Measurements from ENCODE around the gene KCNK4.
"Not testable (repeated sequence)": the region's sequence is repeated elsewhere in the genome, so short reads cannot be mapped to it uniquely, and the experiment has no call there.

The KCNK4 gene

DNA sequence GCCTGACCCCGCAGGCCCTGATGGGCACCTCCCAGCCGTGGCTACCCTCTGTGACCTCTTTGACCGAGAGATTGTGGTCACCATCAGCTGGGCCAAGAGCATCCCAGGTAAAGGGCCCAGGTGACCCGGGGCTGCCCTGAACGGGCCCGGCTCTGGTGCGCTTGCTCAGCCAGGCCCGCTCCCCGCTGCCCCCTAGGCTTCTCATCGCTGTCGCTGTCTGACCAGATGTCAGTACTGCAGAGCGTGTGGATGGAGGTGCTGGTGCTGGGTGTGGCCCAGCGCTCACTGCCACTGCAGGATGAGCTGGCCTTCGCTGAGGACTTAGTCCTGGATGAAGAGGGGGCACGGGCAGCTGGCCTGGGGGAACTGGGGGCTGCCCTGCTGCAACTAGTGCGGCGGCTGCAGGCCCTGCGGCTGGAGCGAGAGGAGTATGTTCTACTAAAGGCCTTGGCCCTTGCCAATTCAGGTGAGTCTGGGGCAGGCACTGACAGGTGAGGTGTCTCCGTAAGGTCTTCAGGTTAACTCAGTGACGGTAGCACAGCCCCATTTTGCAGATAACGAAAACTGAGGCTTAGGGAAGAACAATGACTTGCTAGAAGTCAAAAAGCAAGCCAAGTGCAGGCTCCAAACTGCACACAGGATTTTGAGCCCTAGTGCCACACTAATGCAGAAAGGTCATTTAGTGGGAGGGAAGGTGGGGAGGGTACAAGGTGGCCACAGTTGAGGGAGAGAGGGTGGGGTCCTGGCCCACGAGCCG, 23.9 kb downstream of the KCNK4 start:
- peaks cover 57% of the 10 kb centered on the region for H3K36me3 ChIP-seq (ENCODE audit: control insufficient read depth, low read length)

DNA sequence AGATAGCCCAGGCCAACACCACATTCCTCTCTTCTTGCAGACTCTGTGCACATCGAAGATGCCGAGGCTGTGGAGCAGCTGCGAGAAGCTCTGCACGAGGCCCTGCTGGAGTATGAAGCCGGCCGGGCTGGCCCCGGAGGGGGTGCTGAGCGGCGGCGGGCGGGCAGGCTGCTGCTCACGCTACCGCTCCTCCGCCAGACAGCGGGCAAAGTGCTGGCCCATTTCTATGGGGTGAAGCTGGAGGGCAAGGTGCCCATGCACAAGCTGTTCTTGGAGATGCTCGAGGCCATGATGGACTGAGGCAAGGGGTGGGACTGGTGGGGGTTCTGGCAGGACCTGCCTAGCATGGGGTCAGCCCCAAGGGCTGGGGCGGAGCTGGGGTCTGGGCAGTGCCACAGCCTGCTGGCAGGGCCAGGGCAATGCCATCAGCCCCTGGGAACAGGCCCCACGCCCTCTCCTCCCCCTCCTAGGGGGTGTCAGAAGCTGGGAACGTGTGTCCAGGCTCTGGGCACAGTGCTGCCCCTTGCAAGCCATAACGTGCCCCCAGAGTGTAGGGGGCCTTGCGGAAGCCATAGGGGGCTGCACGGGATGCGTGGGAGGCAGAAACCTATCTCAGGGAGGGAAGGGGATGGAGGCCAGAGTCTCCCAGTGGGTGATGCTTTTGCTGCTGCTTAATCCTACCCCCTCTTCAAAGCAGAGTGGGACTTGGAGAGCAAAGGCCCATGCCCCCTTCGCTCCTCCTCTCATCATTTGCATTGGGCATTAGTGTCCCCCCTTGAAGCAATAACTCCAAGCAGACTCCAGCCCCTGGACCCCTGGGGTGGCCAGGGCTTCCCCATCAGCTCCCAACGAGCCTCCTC, 24.8 kb downstream of the KCNK4 start:
- H3K9me2 ChIP-seq (replicated peaks; ENCODE audit: control insufficient read depth, low read length); H3K27me3 ChIP-seq (ENCODE audit: control insufficient read depth, low read length); H3K9me3 ChIP-seq (ENCODE audit: control insufficient read depth, insufficient read depth, low read length); H4K20me1 ChIP-seq (ENCODE audit: control insufficient read depth, insufficient read depth, low read depth, low read length): not testable (repeated sequence)
- peaks cover 19% of the 10 kb centered on the region for H3F3A ChIP-seq (ENCODE audit: control insufficient read depth, insufficient read depth)
- peak overlapping the region; percentile 79 for H3K4me2 ChIP-seq (ENCODE audit: low read length)
- peaks cover 60% of the 10 kb centered on the region for H3K36me3 ChIP-seq (ENCODE audit: control insufficient read depth, low read length)
- peaks cover 28% of the 10 kb centered on the region for H3K4me1 ChIP-seq (ENCODE audit: control insufficient read depth, low read length)
- H3K79me2 ChIP-seq (ENCODE audit: control insufficient read depth, low read length), result peaks cover 54% of the 10 kb centered on the region
- peak overlapping the region; percentile 91 for H3K4me3 ChIP-seq (ENCODE audit: low read length)
- H3K27ac ChIP-seq (ENCODE audit: low read depth, low read length), result peak overlapping the region; percentile 93

More for the DNA sequence above, 23.9 kb downstream of the KCNK4 start:
- no peak overlapping the region for H3K4me3 ChIP-seq (ENCODE audit: low read length)
- no peaks in the 10 kb centered on the region for H3K9me2 ChIP-seq (replicated peaks; ENCODE audit: control insufficient read depth, low read length)
- no peaks in the 10 kb centered on the region for H3K9me3 ChIP-seq (ENCODE audit: control insufficient read depth, insufficient read depth, low read length)
- peaks cover 28% of the 10 kb centered on the region for H3K4me1 ChIP-seq (ENCODE audit: control insufficient read depth, low read length)
- TF ChIP-seq, protein P1, sequence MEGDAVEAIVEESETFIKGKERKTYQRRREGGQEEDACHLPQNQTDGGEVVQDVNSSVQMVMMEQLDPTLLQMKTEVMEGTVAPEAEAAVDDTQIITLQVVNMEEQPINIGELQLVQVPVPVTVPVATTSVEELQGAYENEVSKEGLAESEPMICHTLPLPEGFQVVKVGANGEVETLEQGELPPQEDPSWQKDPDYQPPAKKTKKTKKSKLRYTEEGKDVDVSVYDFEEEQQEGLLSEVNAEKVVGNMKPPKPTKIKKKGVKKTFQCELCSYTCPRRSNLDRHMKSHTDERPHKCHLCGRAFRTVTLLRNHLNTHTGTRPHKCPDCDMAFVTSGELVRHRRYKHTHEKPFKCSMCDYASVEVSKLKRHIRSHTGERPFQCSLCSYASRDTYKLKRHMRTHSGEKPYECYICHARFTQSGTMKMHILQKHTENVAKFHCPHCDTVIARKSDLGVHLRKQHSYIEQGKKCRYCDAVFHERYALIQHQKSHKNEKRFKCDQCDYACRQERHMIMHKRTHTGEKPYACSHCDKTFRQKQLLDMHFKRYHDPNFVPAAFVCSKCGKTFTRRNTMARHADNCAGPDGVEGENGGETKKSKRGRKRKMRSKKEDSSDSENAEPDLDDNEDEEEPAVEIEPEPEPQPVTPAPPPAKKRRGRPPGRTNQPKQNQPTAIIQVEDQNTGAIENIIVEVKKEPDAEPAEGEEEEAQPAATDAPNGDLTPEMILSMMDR (IDR thresholded peaks at IDR 0.05; ENCODE audit: low read depth, low read length, poor library complexity, severe bottlenecking), result peak; percentile 36
- no peak for TF ChIP-seq EZH2phosphoT487 (IDR thresholded peaks at IDR 0.05; ENCODE audit: borderline replicate concordance, low read length)
- peaks cover 61% of the 10 kb centered on the region for H3K79me2 ChIP-seq (ENCODE audit: control insufficient read depth, low read length)
- H3K4me2 ChIP-seq (ENCODE audit: low read length), result peak overlapping the region; percentile 79; the same call in 1 of the 2 replicates
- H3K27ac ChIP-seq (ENCODE audit: low read depth, low read length), result no peak overlapping the region
- no peaks in the 10 kb centered on the region for H4K20me1 ChIP-seq (ENCODE audit: control insufficient read depth, insufficient read depth, low read depth, low read length)
- H3F3A ChIP-seq (ENCODE audit: control insufficient read depth, insufficient read depth), result peaks cover 19% of the 10 kb centered on the region
- no peaks in the 10 kb centered on the region for H3K27me3 ChIP-seq (ENCODE audit: control insufficient read depth, low read length)

DNA sequence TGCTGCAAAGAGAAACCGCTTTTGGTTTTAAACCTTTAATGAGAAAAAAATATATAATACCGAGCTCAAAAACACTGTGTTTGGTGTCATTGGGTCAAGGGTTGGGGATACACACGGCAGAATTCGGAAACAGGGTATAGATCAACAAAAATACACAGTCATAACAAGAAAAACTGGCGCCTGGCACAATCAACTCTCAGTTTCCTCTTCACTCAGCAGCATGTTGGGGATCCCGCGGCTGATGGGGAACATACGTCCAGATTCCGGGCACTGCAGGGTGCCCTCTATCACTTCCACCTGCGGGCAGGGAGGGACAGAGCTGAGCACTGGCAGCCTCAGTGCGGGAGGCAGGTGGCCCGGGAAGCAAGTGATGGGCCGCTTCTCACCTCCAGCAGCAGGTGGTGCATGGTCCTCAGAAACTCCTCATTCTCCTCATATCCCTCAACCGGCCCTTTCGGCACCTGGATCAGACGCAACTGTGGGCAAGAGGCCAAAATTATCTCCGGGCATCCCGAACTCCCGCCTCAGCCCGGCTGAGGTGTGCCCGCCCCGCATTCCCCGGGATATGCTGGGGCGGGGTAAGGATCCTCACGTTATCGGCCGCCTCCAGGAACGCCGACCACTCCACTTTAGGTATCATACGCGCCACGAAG, 25.7 kb downstream of the KCNK4 start:
- Histone ChIP-seq H3K4me2 (ENCODE audit: low read length) (peak overlapping the region; percentile 79), H3K36me3 (ENCODE audit: control insufficient read depth, low read length) (peaks cover 64% of the 10 kb centered on the region), H3K4me3 (ENCODE audit: low read length) (peak overlapping the region; percentile 91), H3K27ac (ENCODE audit: low read depth, low read length) (peak overlapping the region; percentile 93), H3K79me2 (ENCODE audit: control insufficient read depth, low read length) (peaks cover 49% of the 10 kb centered on the region), H3K4me1 (ENCODE audit: control insufficient read depth, low read length) (peaks cover 28% of the 10 kb centered on the region), H4K20me1 (ENCODE audit: control insufficient read depth, insufficient read depth, low read depth, low read length) (no peaks in the 10 kb centered on the region), H3K27me3 (ENCODE audit: control insufficient read depth, low read length) (no peaks in the 10 kb centered on the region), H3K9me2 (replicated peaks; ENCODE audit: control insufficient read depth, low read length) (no peaks in the 10 kb centered on the region), H3F3A (ENCODE audit: control insufficient read depth, insufficient read depth) (peaks cover 19% of the 10 kb centered on the region), H3K9me3 (ENCODE audit: control insufficient read depth, insufficient read depth, low read length) (no peaks in the 10 kb centered on the region)
- no peak for TF ChIP-seq EZH2phosphoT487 (IDR thresholded peaks at IDR 0.05; ENCODE audit: borderline replicate concordance, low read length)
- TF ChIP-seq, protein P1 (IDR thresholded peaks at IDR 0.05; ENCODE audit: low read depth, low read length, poor library complexity, severe bottlenecking), result peak; percentile 38
